ENCODE data around the gene TBC1D16.

DNA sequence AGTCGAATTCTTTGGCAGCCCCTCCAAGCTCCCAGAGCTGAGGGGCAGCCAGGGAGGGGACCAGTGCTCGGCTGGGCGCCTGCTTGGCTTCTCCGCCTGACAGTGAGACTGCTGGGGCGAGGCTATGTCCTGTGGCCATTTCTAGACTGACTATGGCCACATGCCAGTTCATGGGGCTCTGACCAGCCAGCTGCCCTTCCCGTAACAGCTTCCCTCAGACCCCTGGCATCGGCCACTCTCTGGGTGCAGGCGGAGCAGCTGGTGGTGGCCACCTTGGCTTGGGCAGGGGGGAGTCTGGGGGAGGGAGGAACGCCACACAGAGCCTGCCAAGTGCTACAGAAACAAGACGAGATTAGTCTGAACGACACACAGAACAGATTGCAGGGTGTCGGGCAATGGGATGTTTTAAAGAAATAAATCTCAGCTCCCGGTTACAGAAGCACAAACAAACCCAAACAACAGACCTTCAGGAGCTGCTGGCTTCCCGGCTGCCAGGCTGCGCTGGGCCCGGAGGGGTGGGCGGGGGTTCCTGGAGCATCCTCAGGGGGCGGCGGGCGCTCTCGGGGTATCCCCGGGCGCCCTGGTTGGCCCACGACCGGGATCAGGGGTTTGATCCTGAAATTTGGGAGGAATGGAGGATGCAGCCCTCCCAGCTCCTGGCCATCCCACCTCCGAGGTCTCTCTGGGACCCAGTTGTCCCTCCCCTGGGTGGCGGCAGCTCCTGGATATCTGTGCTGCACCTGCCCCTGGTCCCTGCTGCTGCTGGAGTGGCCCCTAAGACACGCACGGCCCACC lies 34.5 kb downstream of the TBC1D16 start:
- TF ChIP-seq CTCF (IDR thresholded peaks at IDR 0.05) (no peak), ZNF317 (CRISPR knock-in tag; IDR thresholded peaks at IDR 0.05; ENCODE audit: borderline replicate concordance, low read depth) (no peak)
